ENCODE results near the gene TAS2R60.
"Not testable (repeated sequence)": the region's sequence is repeated elsewhere in the genome, so short reads cannot be mapped to it uniquely, and the experiment has no call there.

Gene TAS2R60

GRCh38 chr7:143458263-143458662 lies 15.0 kb downstream of the TAS2R60 start:
- H3K9me3 ChIP-seq (ENCODE audit: control insufficient read depth, insufficient read depth, low read depth, low read length), result peaks cover 14% of the 10 kb centered on the region
- H3K9ac ChIP-seq (ENCODE audit: low read length), result no peak overlapping the region
- H3K27ac ChIP-seq (ENCODE audit: low read depth, low read length), result no peak overlapping the region
- no peak overlapping the region for H3K4me3 ChIP-seq (ENCODE audit: low read depth, low read length)
- no peaks in the 10 kb centered on the region for H3K36me3 ChIP-seq (ENCODE audit: control insufficient read depth, insufficient read depth, low read length)
- H3K27me3 ChIP-seq (ENCODE audit: control insufficient read depth, insufficient read depth, low read length), result no peaks in the 10 kb centered on the region
- H3K4me1 ChIP-seq (ENCODE audit: control insufficient read depth, insufficient read depth, low read length), result no peaks in the 10 kb centered on the region

DNA sequence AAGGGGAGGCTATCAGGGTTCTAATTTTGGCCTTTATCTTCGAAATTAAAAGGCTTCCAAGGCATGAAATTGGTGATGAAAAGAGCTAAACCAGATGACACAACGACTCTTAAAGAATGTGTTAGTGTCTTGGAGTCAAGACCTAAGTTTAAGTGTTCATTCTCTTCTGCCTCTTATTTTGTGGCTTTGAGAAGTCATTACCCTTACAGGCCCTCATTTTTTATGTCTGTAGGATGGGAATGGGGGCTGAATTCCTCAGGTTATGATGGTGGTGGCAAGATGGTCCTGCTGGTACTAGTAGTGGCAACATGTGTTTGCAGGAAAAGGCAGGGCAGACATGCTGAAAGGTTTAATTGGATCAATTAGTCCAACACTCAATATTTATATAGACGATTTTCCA lies 15.4 kb downstream of the TAS2R60 start:
- Histone ChIP-seq H3K9me3 (ENCODE audit: control insufficient read depth, insufficient read depth, low read depth, low read length) (peaks cover 14% of the 10 kb centered on the region), H3K27me3 (ENCODE audit: control insufficient read depth, insufficient read depth, low read length) (no peaks in the 10 kb centered on the region), H3K4me3 (ENCODE audit: low read depth, low read length) (no peak overlapping the region), H3K27ac (ENCODE audit: low read depth, low read length) (no peak overlapping the region), H3K36me3 (ENCODE audit: control insufficient read depth, insufficient read depth, low read length) (no peaks in the 10 kb centered on the region), H3K9ac (ENCODE audit: low read length) (no peak overlapping the region), H3K4me1 (ENCODE audit: control insufficient read depth, insufficient read depth, low read length) (no peaks in the 10 kb centered on the region)

DNA sequence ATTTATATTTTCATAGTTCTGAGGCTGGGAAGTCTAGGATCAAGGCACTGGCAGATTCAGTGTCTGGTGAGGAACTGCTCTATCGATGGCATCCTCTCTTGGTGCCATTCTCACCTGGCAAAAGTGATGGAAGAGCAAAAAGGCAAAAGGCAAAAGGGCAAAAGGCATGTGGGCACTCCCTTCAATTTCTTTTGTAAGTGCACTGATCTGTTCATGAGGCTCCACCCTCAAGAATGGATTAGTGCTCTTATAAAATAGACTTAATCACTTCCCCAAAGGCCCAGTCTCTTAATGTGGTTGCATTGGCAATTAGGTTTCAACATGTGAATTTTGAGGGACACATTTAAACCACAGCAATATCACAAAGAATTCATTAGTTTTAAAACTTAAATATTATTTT lies 16.1 kb downstream of the TAS2R60 start:
- Histone ChIP-seq H3K9me3 (ENCODE audit: control insufficient read depth, insufficient read depth, low read depth, low read length) (peaks cover 14% of the 10 kb centered on the region), H3K36me3 (ENCODE audit: control insufficient read depth, insufficient read depth, low read length) (no peaks in the 10 kb centered on the region), H3K27me3 (ENCODE audit: control insufficient read depth, insufficient read depth, low read length) (no peaks in the 10 kb centered on the region), H3K9ac (ENCODE audit: low read length) (no peak overlapping the region), H3K4me1 (ENCODE audit: control insufficient read depth, insufficient read depth, low read length) (no peaks in the 10 kb centered on the region), H3K27ac (ENCODE audit: low read depth, low read length) (no peak overlapping the region), H3K4me3 (ENCODE audit: low read depth, low read length) (no peak overlapping the region)

GRCh38 chr7:143460271-143460979 lies 17.2 kb downstream of the TAS2R60 start:
- no peak overlapping the region for H3K9ac ChIP-seq (ENCODE audit: low read length)
- no peaks in the 10 kb centered on the region for H3K36me3 ChIP-seq (ENCODE audit: control insufficient read depth, insufficient read depth, low read length)
- no peaks in the 10 kb centered on the region for H3K27me3 ChIP-seq (ENCODE audit: control insufficient read depth, insufficient read depth, low read length)
- H3K9me3 ChIP-seq (ENCODE audit: control insufficient read depth, insufficient read depth, low read depth, low read length), result peaks cover 14% of the 10 kb centered on the region
- H3K4me1 ChIP-seq (ENCODE audit: control insufficient read depth, insufficient read depth, low read length), result no peaks in the 10 kb centered on the region
- no peak overlapping the region for H3K4me3 ChIP-seq (ENCODE audit: low read depth, low read length)
- H3K27ac ChIP-seq (ENCODE audit: low read depth, low read length), result no peak overlapping the region

- Histone ChIP-seq H3K9me3 (ENCODE audit: control insufficient read depth, insufficient read depth, low read depth, low read length) (peaks cover 14% of the 10 kb centered on the region), H3K4me3 (ENCODE audit: low read depth, low read length) (no peak overlapping the region), H3K27ac (ENCODE audit: low read depth, low read length) (no peak overlapping the region), H3K27me3 (ENCODE audit: control insufficient read depth, insufficient read depth, low read length) (no peaks in the 10 kb centered on the region), H3K36me3 (ENCODE audit: control insufficient read depth, insufficient read depth, low read length) (no peaks in the 10 kb centered on the region), H3K4me1 (ENCODE audit: control insufficient read depth, insufficient read depth, low read length) (no peaks in the 10 kb centered on the region), H3K9ac (ENCODE audit: low read length) (no peak overlapping the region)
Observed at GRCh38 chr7:143462045-143462444, 18.8 kb downstream of the TAS2R60 start.

DNA sequence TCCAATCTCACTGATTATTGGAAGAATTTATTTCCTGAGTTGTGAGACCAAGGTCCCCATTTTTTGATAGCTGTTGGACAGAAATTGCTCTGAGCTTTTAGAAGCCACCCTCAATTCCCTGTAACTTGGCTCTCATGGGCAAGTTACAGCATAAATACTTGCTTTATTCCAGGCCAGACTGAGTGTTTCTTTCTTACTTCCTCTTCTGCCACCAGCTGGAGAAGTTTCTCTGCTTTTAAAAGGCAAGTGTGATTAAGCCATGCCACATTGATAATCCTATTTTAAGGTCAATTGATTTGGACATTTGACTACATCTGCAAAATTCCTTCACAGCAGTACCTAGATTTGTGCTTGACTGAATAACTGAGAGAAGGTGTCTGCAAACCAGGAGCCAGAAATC lies 20.3 kb downstream of the TAS2R60 start:
- Histone ChIP-seq H3K27me3 (ENCODE audit: control insufficient read depth, insufficient read depth, low read length) (no peaks in the 10 kb centered on the region), H3K4me3 (ENCODE audit: low read depth, low read length) (no peak overlapping the region), H3K36me3 (ENCODE audit: control insufficient read depth, insufficient read depth, low read length) (no peaks in the 10 kb centered on the region), H3K4me1 (ENCODE audit: control insufficient read depth, insufficient read depth, low read length) (no peaks in the 10 kb centered on the region), H3K27ac (ENCODE audit: low read depth, low read length) (no peak overlapping the region), H3K9ac (ENCODE audit: low read length) (no peak overlapping the region), H3K9me3 (ENCODE audit: control insufficient read depth, insufficient read depth, low read depth, low read length) (peaks cover 14% of the 10 kb centered on the region)

DNA sequence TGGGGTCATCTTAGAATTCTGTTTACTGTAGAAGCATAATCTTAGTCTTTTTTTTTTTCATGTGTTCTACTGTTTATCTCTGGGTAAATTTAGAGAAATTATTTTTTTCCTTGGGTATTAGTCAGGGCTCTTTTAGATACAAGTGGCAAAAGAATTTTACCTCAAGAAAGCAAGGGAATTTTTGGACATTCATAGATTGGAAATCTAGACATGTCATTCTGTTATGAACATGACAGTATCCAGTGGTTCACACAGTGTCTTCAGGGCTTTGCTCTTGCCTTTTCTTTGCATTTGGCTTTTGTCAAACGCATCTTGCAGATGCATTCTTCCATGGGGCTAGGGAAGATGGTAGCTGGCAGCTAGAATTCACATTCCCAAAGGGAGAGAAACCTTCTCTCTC lies 20.7 kb downstream of the TAS2R60 start:
- peaks cover 14% of the 10 kb centered on the region for H3K9me3 ChIP-seq (ENCODE audit: control insufficient read depth, insufficient read depth, low read depth, low read length)
- H3K4me1 ChIP-seq (ENCODE audit: control insufficient read depth, insufficient read depth, low read length), result no peaks in the 10 kb centered on the region
- H3K36me3 ChIP-seq (ENCODE audit: control insufficient read depth, insufficient read depth, low read length), result no peaks in the 10 kb centered on the region
- no peak overlapping the region for H3K4me3 ChIP-seq (ENCODE audit: low read depth, low read length)
- no peak overlapping the region for H3K27ac ChIP-seq (ENCODE audit: low read depth, low read length)
- no peak overlapping the region for H3K9ac ChIP-seq (ENCODE audit: low read length)
- H3K27me3 ChIP-seq (ENCODE audit: control insufficient read depth, insufficient read depth, low read length), result no peaks in the 10 kb centered on the region

- Histone ChIP-seq H3K27ac (ENCODE audit: low read depth, low read length) (no peak overlapping the region), H3K9ac (ENCODE audit: low read length) (no peak overlapping the region), H3K4me1 (ENCODE audit: control insufficient read depth, insufficient read depth, low read length) (no peaks in the 10 kb centered on the region), H3K4me3 (ENCODE audit: low read depth, low read length) (no peak overlapping the region), H3K36me3 (ENCODE audit: control insufficient read depth, insufficient read depth, low read length) (no peaks in the 10 kb centered on the region), H3K9me3 (ENCODE audit: control insufficient read depth, insufficient read depth, low read depth, low read length) (peaks cover 2% of the 10 kb centered on the region; the same call in 1 of the 2 replicates), H3K27me3 (ENCODE audit: control insufficient read depth, insufficient read depth, low read length) (no peaks in the 10 kb centered on the region)
Observed at GRCh38 chr7:143467724-143468123, 24.5 kb downstream of the TAS2R60 start.

- not testable (repeated sequence) for H3K4me3 ChIP-seq (ENCODE audit: low read depth, low read length); H3K4me1 ChIP-seq (ENCODE audit: control insufficient read depth, insufficient read depth, low read length); H3K9me3 ChIP-seq (ENCODE audit: control insufficient read depth, insufficient read depth, low read depth, low read length); H3K36me3 ChIP-seq (ENCODE audit: control insufficient read depth, insufficient read depth, low read length); H3K27me3 ChIP-seq (ENCODE audit: control insufficient read depth, insufficient read depth, low read length); H3K27ac ChIP-seq (ENCODE audit: low read depth, low read length); H3K9ac ChIP-seq (ENCODE audit: low read length)
Observed at GRCh38 chr7:143472071-143472689, 28.9 kb downstream of the TAS2R60 start.

DNA sequence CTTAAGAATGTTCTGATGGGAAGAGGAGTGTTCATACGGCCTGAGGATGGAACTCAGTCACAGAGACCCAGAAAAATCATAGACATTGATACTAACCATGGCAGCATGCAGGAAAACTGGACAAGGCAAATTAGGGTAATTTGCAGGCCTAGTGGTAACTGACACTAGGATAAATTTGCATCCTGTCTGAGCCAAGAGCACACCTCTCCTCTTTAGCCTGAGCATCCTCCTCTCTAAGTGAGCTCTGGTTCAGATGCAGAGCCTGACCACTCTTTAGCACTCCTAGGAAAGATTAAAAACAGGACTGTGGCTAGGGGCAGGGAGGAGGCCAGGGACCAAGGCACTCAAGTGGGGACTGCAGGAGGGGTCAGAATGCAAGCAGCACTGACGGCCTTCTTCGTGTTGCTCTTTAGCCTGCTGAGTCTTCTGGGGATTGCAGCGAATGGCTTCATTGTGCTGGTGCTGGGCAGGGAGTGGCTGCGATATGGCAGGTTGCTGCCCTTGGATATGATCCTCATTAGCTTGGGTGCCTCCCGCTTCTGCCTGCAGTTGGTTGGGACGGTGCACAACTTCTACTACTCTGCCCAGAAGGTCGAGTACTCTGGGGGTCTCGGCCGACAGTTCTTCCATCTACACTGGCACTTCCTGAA lies 34.4 kb downstream of the TAS2R60 start, which contains the start of gene TAS2R41:
TAS2R41 (plus strand) TSS at position 373 of the 650 bp plus-strand sequence; CDS start at position 373, 0 bp downstream.
- no peak within 1 kb of the TSS for H3K27ac ChIP-seq (ENCODE audit: low read depth, low read length)
- no peaks in the 10 kb centered on the region for H3K4me1 ChIP-seq (ENCODE audit: control insufficient read depth, insufficient read depth, low read length)
- no peaks in the 10 kb centered on the region for H3K27me3 ChIP-seq (ENCODE audit: control insufficient read depth, insufficient read depth, low read length)

DNA sequence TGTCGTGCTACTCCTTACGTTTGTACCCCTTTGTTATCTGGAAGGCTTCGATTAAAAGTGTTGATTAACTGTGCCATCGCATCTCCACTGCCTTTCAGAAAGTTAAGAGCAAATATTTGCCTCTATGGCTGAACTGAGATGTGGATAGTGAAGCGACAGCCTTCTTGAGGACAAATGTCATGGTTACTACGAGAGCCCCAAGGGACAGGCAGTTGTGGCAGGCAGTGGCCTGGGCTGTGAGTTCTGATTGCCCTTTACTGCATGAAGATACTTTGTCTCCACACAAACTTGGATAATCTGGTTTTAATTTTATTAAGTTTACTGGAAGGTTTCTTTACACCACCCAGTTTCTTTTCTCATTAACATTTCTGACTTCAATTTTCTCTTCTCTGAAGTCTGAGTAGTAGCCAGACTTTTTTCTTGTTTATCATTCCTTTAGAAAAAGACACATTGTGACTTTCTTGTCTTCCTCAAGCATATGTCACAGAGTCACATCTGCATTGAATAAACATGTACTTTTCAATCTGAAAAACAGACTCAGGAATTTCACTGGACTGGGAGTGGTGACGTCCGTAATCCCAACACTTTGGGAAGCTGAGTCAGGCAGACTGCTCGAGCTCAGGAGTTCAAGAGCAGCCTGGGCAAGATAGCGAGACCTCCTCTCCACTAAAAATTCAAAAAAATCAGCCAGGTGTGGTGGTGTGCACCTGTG lies 36.0 kb downstream of the TAS2R60 start:
- Histone ChIP-seq H3K4me1 (ENCODE audit: control insufficient read depth, insufficient read depth, low read length) (no peaks in the 10 kb centered on the region), H3K36me3 (ENCODE audit: control insufficient read depth, insufficient read depth, low read length) (no peaks in the 10 kb centered on the region), H3K27me3 (ENCODE audit: control insufficient read depth, insufficient read depth, low read length) (no peaks in the 10 kb centered on the region), H3K9me3 (ENCODE audit: control insufficient read depth, insufficient read depth, low read depth, low read length) (no peaks in the 10 kb centered on the region), H3K9ac (ENCODE audit: low read length) (no peak overlapping the region), H3K4me3 (ENCODE audit: low read depth, low read length) (no peak overlapping the region), H3K27ac (ENCODE audit: low read depth, low read length) (no peak overlapping the region)

More for the DNA sequence above, 34.4 kb downstream of the TAS2R60 start, which contains the start of gene TAS2R41:
- Histone ChIP-seq H3K36me3 (ENCODE audit: control insufficient read depth, insufficient read depth, low read length) (no peaks in the 10 kb centered on the region), H3K4me3 (ENCODE audit: low read depth, low read length) (no peak within 1 kb of the TSS), H3K9me3 (ENCODE audit: control insufficient read depth, insufficient read depth, low read depth, low read length) (no peaks in the 10 kb centered on the region), H3K9ac (ENCODE audit: low read length) (no peak within 1 kb of the TSS)
